GM12878 (cell line): ENCODE measurements around the gene ZNF662.

Experiments used
- CBFB ChIP-seq: IDR thresholded peaks from 2 replicates; pipeline ENCODE4 v1.6.1; 2016; ENCODE audit warnings: antibody characterized with exemption, low read depth
- CHD2 ChIP-seq: IDR thresholded peaks from 2 replicates; pipeline ENCODE4 v1.6.1; 2011; ENCODE audit warnings: low read depth, low read length, improper control_type of control experiment, borderline replicate concordance
- CREB1 ChIP-seq: IDR thresholded peaks from 2 replicates; pipeline ENCODE4 v1.6.1; 2012; ENCODE audit warnings: low read depth, mild to moderate bottlenecking, inconsistent platforms
- HDAC2 ChIP-seq: fragments of 200-600 bp; sonication (generic); IDR thresholded peaks from 2 replicates; pipeline ENCODE4 v1.6.1; 2017
- MXI1 ChIP-seq: fragments of 150-350 bp; IDR thresholded peaks from 2 replicates; pipeline ENCODE4 v1.6.1; 2011; ENCODE audit warnings: low read depth, mild to moderate bottlenecking, inconsistent platforms, low read length, improper control_type of control experiment
- POLR2AphosphoS5 ChIP-seq: IDR thresholded peaks from 2 replicates; pipeline ENCODE4 v1.6.1; 2011; ENCODE audit warnings: mild to moderate bottlenecking, low read length, inconsistent platforms
- SMAD1 ChIP-seq: fragments of 450-650 bp; IDR thresholded peaks from 2 replicates; pipeline ENCODE4 v1.6.1; 2018; ENCODE audit warnings: mild to moderate bottlenecking, low read depth; ENCODE audit not compliant: partially characterized antibody
- SP1 ChIP-seq: IDR thresholded peaks from one replicate; pipeline ENCODE4 v1.6.1; 2011; ENCODE audit warnings: low read depth, low read length
- SREBF2 ChIP-seq: IDR thresholded peaks from 2 replicates; pipeline ENCODE4 v1.6.1; 2012; ENCODE audit warnings: mild to moderate bottlenecking, low read length
- STAT1 ChIP-seq: fragments of 450-650 bp; conservative IDR thresholded peaks from 2 replicates; pipeline ENCODE4 v1.6.1; 2014; ENCODE audit warnings: antibody characterized with exemption, mild to moderate bottlenecking
- YY1 ChIP-seq: IDR thresholded peaks from 2 replicates; pipeline ENCODE4 v1.6.1; 2011; ENCODE audit warnings: low read depth, mild to moderate bottlenecking, low read length
- ZBTB33 ChIP-seq: fragments of 450-650 bp; IDR thresholded peaks from 2 replicates; pipeline ENCODE4 v1.6.1; 2017; ENCODE audit warnings: mild to moderate bottlenecking
- TF ChIP-seq, protein P1 (sequence below), 3 experiments: IDR thresholded peaks in 2 of 3; conservative IDR thresholded peaks in 1 of 3; 2 replicates each; pipeline ENCODE4 v1.5.1; 2011; ENCODE audit warnings: low read depth in 3 of 3, low read length in 3 of 3, mild to moderate bottlenecking in 3 of 3, control low read depth in 2 of 3, moderate library complexity in 2 of 3, inconsistent platforms in 1 of 3, mixed read lengths in 1 of 3; ENCODE audit not compliant: control insufficient read depth in 2 of 3, insufficient read depth in 1 of 3; ENCODE audit errors: extremely low read depth in 1 of 3

DNA sequence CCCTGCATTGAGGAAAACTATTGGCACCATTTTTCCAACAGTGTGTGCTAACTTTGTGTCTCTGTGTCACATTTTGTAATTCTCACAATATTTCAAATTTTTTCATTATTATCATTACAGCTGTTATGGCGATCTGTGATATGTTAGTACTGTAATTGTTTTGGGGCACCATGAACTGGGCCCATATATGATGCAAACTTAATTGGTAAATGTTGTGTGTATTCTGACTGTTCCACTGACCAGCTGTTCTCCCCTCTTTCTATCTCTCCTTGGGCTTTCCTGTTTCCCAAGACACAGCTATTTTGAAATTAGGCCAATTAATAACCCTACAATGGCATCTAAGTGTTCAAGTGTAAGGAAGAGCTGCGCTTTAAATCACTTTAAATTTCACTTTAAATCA, 28.1 kb upstream of the ZNF662 start:
- no peak for TF ChIP-seq CHD2
- TF ChIP-seq POLR2AphosphoS5: no peak
- TF ChIP-seq ZBTB33: no peak
- no peak for TF ChIP-seq CBFB
- TF ChIP-seq, protein P1, sequence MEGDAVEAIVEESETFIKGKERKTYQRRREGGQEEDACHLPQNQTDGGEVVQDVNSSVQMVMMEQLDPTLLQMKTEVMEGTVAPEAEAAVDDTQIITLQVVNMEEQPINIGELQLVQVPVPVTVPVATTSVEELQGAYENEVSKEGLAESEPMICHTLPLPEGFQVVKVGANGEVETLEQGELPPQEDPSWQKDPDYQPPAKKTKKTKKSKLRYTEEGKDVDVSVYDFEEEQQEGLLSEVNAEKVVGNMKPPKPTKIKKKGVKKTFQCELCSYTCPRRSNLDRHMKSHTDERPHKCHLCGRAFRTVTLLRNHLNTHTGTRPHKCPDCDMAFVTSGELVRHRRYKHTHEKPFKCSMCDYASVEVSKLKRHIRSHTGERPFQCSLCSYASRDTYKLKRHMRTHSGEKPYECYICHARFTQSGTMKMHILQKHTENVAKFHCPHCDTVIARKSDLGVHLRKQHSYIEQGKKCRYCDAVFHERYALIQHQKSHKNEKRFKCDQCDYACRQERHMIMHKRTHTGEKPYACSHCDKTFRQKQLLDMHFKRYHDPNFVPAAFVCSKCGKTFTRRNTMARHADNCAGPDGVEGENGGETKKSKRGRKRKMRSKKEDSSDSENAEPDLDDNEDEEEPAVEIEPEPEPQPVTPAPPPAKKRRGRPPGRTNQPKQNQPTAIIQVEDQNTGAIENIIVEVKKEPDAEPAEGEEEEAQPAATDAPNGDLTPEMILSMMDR (IDR thresholded peaks at IDR 0.05 in 2 of 3, conservative IDR thresholded peaks at IDR 0.05 in 1 of 3; ENCODE audit: control insufficient read depth in 2 of 3, extremely low read depth in 1 of 3, insufficient read depth in 1 of 3, low read depth in 3 of 3, low read length in 3 of 3): no peak
- no peak for TF ChIP-seq SMAD1
- TF ChIP-seq HDAC2: no peak
- TF ChIP-seq SP1: no peak
- TF ChIP-seq YY1: no peak
- no peak for TF ChIP-seq STAT1
- TF ChIP-seq SREBF2: no peak
- no peak for TF ChIP-seq CREB1
- no peak for TF ChIP-seq MXI1
